LoVo (cell line): ENCODE data around the gene CDC20.
A peak's percentile ranks its signal among the peaks of the same experiment; 100 is the strongest.
"Not testable (repeated sequence)": the region's sequence is repeated elsewhere in the genome, so short reads cannot be mapped to it uniquely, and the experiment has no call there.

ENCODE experiments used
- DNase-seq: peaks from one replicate; pipeline ENCODE4 v3.0.0-alpha.2; 2016; ENCODE audit warnings: low spot score

The CDC20 gene

DNA sequence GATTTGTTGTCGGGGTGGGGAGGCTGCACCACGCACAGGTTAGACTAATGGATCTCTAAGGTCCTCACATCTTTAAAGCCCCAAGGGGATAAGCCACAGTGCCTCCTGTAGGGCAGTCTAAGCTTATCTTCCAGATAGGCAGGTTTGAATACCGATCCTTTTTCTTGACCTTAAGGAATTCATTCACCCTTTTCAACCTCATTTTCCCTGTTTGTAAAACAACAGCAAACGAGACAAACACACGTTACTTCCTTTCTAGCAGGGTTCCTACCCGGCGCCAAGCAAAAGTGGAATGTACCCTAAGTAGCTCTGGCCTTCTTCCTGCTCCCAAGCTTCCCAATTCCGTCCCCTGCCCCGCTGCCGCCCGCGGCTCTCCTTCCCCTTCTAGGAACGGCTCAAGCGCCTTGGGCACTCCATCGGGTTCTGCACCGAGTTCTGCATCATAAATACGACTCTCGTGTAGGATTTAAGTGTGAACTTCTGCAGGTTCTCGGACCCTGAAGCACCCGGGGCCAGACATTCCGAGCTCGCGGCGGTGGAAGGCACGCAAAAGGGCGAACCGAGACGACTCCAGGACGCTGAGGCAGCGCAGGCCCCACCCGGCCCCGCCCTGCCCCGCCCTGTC lies 548 bp upstream of the CDC20 start:
- DNase-seq, result no peak

- no peak for DNase-seq
These were observed 915 bp downstream of the CDC20 start for GRCh38 chr1:43359696-43360095.

DNA sequence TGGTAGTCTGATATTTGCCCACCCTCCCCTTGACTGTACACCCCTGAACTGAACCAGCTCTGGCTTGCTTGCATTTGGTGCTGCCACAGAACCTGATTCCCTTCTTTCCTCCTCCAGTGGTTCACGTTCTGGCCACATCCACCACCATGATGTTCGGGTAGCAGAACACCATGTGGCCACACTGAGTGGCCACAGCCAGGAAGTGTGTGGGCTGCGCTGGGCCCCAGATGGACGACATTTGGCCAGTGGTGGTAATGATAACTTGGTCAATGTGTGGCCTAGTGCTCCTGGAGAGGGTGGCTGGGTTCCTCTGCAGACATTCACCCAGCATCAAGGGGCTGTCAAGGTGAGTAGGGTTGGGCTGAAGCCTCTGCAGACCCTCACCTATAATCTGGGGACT lies 1.8 kb downstream of the CDC20 start:
- no peak for DNase-seq

DNA sequence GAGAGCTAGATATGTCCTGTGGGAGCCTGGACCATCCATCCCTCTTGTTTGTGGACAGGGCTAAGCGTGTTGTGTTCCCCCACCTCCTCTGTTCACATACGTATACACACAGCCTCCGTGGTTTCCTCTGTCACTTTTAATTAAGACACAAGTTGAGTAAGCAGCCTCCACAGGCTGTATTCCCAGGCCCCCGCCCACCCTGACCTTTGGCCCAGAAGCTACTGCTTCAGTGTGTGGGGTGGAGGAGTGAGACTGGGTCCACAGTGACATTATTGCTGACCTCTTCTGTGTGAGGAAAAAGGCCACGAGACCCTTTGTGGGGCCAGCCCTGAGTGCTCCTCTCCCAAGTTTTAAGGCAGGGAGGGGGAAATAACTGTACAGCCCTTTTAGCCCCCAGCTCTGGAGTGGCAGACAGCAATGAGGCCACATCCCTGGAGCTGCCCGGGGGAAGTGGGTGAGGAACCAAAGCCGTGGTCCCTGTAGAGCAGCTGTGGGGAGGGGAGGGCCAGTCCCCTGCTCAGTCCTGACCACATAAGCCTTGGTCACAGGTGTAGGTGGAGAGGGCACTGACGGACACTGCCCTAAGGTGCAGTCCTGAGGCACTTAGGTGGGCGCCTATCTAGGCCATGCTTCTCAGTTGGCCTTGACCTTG lies 4.6 kb downstream of the CDC20 start:
- no peak for DNase-seq

GRCh38 chr1:43363935-43364525 lies 5.2 kb downstream of the CDC20 start:
- DNase-seq, result no peak

DNA sequence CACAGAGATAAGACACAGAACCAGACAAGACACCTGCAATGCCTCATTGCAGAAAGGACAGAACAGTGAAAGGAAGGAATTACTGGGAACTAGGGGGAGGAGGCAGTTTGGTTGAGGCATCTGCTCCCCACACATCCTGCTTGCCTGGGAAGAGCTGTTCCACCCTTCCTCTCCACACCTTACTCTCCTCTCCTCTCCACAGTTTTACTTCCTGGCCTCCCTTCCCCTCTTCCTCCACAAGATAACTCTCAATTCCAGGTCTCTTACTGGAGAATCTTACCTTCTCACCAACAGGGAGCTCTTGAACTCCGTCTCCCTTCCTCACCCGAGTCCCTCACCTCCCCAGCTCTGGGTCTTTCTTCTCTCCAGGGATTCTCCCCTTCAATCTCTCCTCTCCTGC lies 6.9 kb downstream of the CDC20 start:
- no peak for DNase-seq

DNA sequence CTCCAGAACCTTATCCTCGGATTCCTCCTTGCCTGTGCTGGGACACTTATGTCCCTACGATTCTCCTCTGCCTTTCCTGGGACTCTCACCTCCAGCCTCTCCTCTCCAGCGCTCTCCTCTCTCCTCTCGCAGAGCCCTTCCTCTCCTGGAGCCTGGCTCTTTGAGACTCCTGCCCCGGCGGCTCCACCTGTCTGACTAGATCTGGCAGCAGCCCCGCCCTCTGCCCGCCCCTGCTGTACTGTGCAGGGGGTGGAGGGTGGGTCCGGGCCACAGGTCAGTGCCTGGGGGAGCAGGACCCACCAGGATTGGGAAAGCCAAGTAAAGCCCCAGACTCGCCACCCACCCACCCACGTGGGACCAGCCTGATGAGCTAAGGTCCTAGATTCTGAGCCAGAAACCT lies 7.4 kb downstream of the CDC20 start:
- peak; percentile 62 for DNase-seq

DNA sequence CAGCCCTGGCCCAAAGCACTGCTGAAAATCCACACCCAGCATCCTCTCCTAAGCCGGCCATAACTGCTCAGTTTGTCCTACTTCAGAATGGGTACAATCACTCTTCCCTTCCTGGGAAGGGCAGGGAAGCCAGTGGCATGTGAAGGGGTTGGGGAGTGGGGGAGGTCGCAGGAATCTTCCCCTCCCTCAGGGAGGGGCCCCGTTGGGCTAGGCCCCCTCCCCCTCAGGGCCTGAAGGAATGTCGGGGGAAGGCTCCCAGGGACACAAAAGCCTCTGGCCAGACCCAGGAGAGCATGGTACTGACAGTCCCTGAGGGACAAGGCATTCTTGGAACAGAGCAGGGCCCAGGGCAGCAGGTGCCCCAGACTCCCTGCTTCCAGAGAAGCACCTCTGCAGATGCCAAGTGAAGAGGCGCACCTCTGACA lies 7.8 kb downstream of the CDC20 start:
- DNase-seq, result no peak

- no peak for DNase-seq
These were observed 8.5 kb downstream of the CDC20 start for GRCh38 chr1:43367026-43367903.

- DNase-seq, result peak; percentile 91
These were observed 9.3 kb downstream of the CDC20 start, which contains the start of gene ELOVL1 for GRCh38 chr1:43367904-43368645. Gene ELOVL1, minus strand, starts transcription at chr1:43368011. Its CDS starts 2,402 bp downstream, at chr1:43365609.

DNA sequence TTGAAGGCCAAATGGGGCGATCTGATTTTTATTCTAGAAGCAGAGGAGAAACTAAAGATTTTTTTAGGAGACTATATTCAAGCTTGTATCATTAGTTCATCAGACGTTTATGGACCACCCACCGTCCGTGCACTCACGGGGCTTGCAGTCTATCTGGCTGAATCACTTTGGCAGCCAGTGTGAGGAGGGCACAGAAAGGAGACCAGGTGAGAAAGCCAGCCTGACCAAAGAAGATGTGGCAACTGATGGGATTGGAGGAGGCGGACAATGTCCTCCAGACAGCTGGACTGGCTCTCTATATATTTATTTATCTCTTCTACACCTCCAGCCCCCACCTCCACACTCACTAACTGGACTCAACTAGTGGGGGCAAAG lies 9.9 kb downstream of the CDC20 start:
- peak; percentile 32 for DNase-seq

DNA sequence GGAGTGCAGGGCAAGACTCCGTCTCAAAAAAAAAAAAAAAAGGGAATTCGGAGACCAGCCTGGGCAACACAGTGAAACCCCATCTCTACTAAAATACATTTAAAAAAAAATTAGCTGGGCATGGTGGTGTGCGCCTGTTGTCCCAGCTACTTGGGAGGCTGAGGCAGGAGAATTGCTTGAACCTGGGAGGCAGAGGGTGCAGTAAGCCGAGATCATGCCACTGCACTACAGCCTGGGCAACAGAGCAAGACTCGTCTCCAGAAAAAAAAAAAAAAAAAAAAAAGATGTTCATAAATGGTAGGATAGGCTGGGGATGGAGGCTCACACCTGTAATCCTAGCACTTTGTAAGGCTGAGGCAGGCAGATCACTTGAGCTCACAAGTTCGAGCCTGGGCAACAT lies 11.0 kb downstream of the CDC20 start:
- not testable (repeated sequence) for DNase-seq

DNA sequence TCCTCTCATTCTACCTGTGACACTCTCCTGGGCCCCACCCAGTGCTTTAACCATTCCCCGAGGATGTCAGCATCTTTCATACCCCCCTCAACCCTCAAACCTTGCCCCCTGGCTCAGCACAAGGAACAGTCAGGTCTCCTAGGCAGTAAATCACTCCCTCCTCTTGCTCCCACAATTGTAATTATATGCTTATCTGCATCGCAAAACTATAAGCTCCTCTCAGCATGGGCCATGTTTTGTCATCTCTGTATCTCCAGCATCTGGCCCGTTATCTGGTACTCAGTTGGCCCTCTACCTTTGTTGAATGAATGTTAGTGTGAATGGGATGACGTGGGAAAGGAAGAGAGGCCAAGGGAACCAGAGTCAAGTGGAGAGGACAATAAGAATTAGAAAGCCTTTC lies 11.8 kb downstream of the CDC20 start:
- no peak for DNase-seq

- peak; percentile 37 for DNase-seq
These were observed 13.4 kb downstream of the CDC20 start for GRCh38 chr1:43372172-43372571.

DNA sequence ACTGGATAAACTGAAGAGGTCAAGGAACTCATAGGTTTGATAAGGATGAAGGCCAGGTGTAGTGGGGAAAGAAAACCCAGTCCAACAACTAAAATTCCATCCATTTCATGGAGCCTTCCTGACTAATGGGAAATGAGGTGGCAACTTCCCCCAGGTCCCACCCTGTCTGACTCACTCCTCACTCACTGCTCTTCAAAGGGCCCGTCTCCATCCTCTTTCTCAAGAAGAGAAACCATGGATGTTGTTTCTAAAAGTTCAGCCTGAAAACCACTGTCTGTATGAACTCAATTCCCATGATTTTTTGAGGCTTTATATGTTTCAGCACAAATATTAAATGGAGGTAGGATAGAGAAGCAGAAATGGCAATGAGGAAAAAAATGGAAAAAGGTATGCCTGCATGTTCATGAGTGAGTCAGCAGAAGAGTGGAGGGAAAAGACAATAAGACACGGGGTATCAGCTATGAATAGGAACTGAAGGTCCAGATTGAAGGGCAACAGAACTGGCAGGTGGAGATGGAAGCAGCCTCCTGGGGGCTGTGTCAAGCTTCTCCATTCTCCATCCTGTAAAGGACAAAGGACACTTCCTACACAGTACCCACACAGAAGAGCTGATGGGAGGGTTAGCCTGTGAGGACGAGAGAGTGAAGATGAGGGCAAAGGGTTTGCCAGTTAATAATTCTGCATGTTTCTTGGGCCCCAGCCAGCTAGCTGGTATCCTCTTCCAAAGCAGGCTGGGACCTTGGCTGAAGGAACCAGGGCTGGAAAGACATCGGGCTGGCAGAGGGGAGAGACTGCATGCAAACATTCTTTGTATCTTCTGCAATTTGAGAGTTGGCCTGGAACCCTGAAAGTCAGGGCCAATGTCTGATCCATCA lies 14.5 kb downstream of the CDC20 start:
- DNase-seq, result peak; percentile 88

DNA sequence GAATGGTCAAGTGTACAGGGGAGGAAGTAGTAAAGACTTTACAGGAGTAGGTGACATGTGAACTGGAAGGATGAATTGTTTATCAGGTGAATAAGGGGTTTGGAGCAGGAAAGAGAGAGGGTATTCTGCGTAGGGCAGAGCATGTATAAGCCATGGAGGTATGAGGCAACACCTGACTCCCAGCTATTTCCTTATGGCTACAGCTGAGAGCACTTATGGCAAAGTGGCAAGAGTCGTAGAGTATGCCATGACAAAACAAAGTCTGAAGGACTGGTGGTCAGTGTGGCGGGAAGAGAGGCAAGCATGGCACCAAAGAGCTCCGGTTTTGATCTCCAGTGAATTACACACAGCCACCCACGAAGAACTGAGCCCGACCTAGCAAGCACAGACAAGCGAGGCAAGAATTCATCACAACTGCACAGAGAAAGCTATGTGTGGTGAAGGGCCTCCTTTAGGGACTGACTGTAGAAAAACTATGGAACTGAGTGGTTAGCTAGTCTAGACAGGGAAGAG lies 18.0 kb downstream of the CDC20 start:
- no peak for DNase-seq

DNA sequence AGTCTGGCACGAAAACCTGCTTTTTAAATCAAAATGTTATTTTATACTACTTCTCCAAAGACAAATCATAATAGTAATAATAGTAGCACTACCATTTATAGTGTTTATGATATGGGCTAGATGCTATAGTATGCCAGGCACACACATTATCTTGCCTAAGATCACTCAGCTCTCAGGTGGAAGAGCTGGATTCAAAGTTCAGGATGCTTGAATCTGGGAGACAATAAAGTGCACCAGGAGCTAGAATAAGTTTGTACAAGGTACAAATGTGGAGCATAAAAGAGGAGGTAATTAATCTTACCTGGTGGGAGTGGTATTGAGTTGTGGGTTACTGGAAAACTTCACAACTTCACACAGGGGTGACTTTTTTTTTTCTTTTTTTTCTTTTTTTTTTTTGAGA lies 19.1 kb downstream of the CDC20 start:
- DNase-seq, result no peak

DNA sequence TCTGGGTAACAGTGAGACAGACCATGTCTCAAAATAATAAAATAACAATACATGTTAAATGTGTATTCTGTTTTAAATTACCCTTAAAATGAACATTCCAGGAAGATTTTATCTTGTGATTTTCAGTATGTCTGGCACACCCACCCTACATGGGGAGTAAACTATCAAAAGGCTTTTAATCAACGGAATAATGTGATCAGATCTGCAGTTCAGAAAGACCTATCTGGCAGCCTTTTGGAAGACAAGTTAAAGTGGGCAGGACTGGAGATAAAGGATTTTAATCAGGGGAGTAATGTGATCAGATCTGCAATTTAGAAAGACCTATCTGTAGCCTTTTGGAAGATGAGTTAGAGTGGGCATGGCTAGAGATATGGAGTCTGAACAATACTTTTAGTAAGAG lies 20.7 kb downstream of the CDC20 start:
- no peak for DNase-seq

DNA sequence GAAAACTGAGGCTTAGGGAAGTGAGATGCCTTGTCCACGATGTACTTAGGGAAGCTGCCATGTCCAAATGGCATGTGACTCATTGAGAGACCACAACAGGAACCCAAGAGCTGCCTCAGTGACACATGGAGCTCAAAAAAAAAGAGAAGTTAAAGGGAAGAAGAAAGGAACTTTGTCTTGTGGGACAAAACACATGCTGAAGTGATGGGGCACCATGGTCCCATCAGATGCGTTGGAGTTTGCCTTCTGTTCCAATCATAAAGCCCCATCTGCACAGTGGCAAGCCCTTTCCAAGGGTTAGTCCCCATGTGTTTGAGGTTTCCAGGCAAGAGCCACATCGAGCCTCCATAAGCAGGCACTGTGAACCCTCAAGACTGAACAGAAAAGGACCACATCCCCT lies 22.8 kb downstream of the CDC20 start:
- no peak for DNase-seq

DNA sequence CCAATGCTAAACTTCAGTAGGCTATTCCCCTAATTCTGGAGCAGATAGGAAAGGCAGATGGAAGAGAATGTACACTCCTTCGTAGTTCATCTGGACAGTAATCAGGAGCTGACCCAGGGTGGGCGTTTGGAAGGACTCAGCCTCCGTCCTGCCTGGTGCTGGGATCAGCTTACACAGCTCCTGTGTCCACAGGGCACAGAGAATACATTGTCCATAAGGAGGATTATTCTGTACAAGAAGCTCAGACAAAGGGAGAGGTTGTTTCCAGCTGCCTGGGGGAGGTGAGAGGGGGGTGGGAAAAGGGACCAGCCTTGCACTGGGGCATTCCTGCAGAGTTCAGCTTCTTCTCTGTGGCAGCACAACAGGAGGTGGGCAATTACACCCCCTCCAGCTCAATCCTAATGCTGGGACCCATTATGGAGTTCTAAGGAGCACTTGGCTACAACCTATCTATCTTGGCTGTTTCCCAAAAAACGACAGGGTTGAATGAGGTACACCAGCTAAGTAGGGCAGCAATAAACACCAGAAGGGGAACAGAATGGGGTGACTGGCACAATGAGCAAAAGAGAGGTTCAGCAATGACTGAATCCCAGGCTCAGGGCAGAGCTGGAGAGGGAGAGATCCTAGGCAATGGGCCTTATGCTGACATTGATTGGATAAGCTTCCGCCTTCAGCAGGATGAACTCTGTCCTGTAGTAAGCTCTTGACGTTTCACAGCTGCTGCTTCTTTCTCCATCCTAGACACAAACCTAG lies 23.4 kb downstream of the CDC20 start:
- DNase-seq, result no peak
